ENCODE results near the gene METTL8.
"Not testable (repeated sequence)": the region's sequence is repeated elsewhere in the genome, so short reads cannot be mapped to it uniquely, and the experiment has no call there.

GRCh38 chr2:171382175-171382574 is 51.6 kb downstream of the METTL8 start:
- TF ChIP-seq, protein P1, sequence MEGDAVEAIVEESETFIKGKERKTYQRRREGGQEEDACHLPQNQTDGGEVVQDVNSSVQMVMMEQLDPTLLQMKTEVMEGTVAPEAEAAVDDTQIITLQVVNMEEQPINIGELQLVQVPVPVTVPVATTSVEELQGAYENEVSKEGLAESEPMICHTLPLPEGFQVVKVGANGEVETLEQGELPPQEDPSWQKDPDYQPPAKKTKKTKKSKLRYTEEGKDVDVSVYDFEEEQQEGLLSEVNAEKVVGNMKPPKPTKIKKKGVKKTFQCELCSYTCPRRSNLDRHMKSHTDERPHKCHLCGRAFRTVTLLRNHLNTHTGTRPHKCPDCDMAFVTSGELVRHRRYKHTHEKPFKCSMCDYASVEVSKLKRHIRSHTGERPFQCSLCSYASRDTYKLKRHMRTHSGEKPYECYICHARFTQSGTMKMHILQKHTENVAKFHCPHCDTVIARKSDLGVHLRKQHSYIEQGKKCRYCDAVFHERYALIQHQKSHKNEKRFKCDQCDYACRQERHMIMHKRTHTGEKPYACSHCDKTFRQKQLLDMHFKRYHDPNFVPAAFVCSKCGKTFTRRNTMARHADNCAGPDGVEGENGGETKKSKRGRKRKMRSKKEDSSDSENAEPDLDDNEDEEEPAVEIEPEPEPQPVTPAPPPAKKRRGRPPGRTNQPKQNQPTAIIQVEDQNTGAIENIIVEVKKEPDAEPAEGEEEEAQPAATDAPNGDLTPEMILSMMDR (CRISPR knock-in tag; IDR thresholded peaks at IDR 0.05), result not testable (repeated sequence)
- TF ChIP-seq MEIS1 (CRISPR knock-in tag; IDR thresholded peaks at IDR 0.05; ENCODE audit: borderline replicate concordance); ZSCAN29 (CRISPR knock-in tag; conservative IDR thresholded peaks at IDR 0.05): not testable (repeated sequence)

Data from HepG2 (cell line).